Measurements from ENCODE around the gene TMEM154.
"Not testable (repeated sequence)": the region's sequence is repeated elsewhere in the genome, so short reads cannot be mapped to it uniquely, and the experiment has no call there.

The TMEM154 gene

GRCh38 chr4:152668338-152668964, 11.3 kb downstream of the TMEM154 start:
- DNase-seq (ENCODE audit: low read depth in 2 of 2, low spot score in 1 of 2) = no peak

GRCh38 chr4:152667781-152668180, 12.0 kb downstream of the TMEM154 start:
- DNase-seq (ENCODE audit: low read depth in 2 of 2, low spot score in 1 of 2) = no peak

GRCh38 chr4:152666946-152667345, 12.9 kb downstream of the TMEM154 start:
- no peak for DNase-seq (ENCODE audit: low read depth in 2 of 2, low spot score in 1 of 2)

- no peak for DNase-seq (ENCODE audit: low read depth in 2 of 2, low spot score in 1 of 2)
These were observed 14.0 kb downstream of the TMEM154 start for GRCh38 chr4:152665691-152666395.

GRCh38 chr4:152664067-152664378, 15.8 kb downstream of the TMEM154 start:
- not testable (repeated sequence) for DNase-seq (ENCODE audit: low read depth in 2 of 2, low spot score in 1 of 2)

GRCh38 chr4:152663203-152664066, 16.4 kb downstream of the TMEM154 start:
- DNase-seq (ENCODE audit: low read depth in 2 of 2, low spot score in 1 of 2) = no peak

GRCh38 chr4:152661649-152662048, 18.1 kb downstream of the TMEM154 start:
- DNase-seq (ENCODE audit: low read depth in 2 of 2, low spot score in 1 of 2) = no peak

- DNase-seq (ENCODE audit: low read depth in 2 of 2, low spot score in 1 of 2) = no peak
These were observed 19.3 kb downstream of the TMEM154 start for GRCh38 chr4:152660526-152660925.

- DNase-seq (ENCODE audit: low read depth in 2 of 2, low spot score in 1 of 2) = no peak
These were observed 20.0 kb downstream of the TMEM154 start for GRCh38 chr4:152659806-152660205.

- no peak for DNase-seq (ENCODE audit: low read depth in 2 of 2, low spot score in 1 of 2)
These were observed 22.1 kb downstream of the TMEM154 start for GRCh38 chr4:152657657-152658056.

GRCh38 chr4:152655272-152656129, 24.3 kb downstream of the TMEM154 start:
- DNase-seq (ENCODE audit: low read depth in 2 of 2, low spot score in 1 of 2) = no peak

- no peak for DNase-seq (ENCODE audit: low read depth in 2 of 2, low spot score in 1 of 2)
These were observed 27.7 kb downstream of the TMEM154 start for GRCh38 chr4:152652102-152652501.

GRCh38 chr4:152651473-152652060, 28.2 kb downstream of the TMEM154 start:
- DNase-seq (ENCODE audit: low read depth in 2 of 2, low spot score in 1 of 2) = no peak

- no peak for DNase-seq (ENCODE audit: low read depth in 2 of 2, low spot score in 1 of 2)
These were observed 33.6 kb downstream of the TMEM154 start for GRCh38 chr4:152646221-152646620.

GRCh38 chr4:152644130-152644529, 35.7 kb downstream of the TMEM154 start:
- DNase-seq (ENCODE audit: low read depth in 2 of 2, low spot score in 1 of 2) = no peak

- DNase-seq (ENCODE audit: low read depth in 2 of 2, low spot score in 1 of 2) = no peak
These were observed 36.4 kb downstream of the TMEM154 start for GRCh38 chr4:152643153-152644035.

GRCh38 chr4:152640058-152640921, 39.5 kb downstream of the TMEM154 start:
- DNase-seq (ENCODE audit: low read depth in 2 of 2, low spot score in 1 of 2) = no peak

GRCh38 chr4:152635851-152636250, 43.9 kb downstream of the TMEM154 start:
- no peak for DNase-seq (ENCODE audit: low read depth in 2 of 2, low spot score in 1 of 2)

Data from stimulated activated CD8-positive, alpha-beta memory T cell treated with anti-CD3 and anti-CD28 coated beads, Interleukin-4, amount 100 ng/mL, for 1 hour (primary cell).